Parathyroid adenoma (tissue), 2 donors: ENCODE results near the gene SYT5.

Experiments
- H2AFZ ChIP-seq: fragments of 300-600 bp; sonication (generic); one replicate; pipeline ENCODE4 v1.7.0; 2017; ENCODE audit warnings: antibody characterized with exemption, mild to moderate bottlenecking
- H3K27ac ChIP-seq: fragments of 300-600 bp; sonication (generic); one replicate; pipeline ENCODE4 v1.7.0; 2017
- H3K27me3 ChIP-seq: fragments of 300-600 bp; sonication (generic); one replicate; pipeline ENCODE4 v1.7.0; 2017; ENCODE audit warnings: low read length; ENCODE audit not compliant: control insufficient read depth, insufficient read depth
- H3K36me3 ChIP-seq: fragments of 300-600 bp; sonication (generic); one replicate; pipeline ENCODE4 v1.7.0; 2017; ENCODE audit warnings: low read length; ENCODE audit not compliant: control insufficient read depth, insufficient read depth
- H3K4me1 ChIP-seq: fragments of 300-600 bp; sonication (generic); one replicate; pipeline ENCODE4 v1.7.0; 2017; ENCODE audit warnings: control low read depth
- H3K4me2 ChIP-seq: fragments of 300-600 bp; sonication (generic); one replicate; pipeline ENCODE4 v1.7.0; 2017; ENCODE audit warnings: low read length
- H3K4me3 ChIP-seq: fragments of 300-600 bp; sonication (generic); one replicate; pipeline ENCODE4 v1.7.0; 2017; ENCODE audit warnings: low read depth, low read length
- H3K79me2 ChIP-seq: fragments of 300-600 bp; sonication (generic); one replicate; pipeline ENCODE4 v1.7.0; 2017; ENCODE audit warnings: control low read depth
- H3K9ac ChIP-seq: fragments of 300-600 bp; sonication (generic); one replicate; pipeline ENCODE4 v1.7.0; 2017; ENCODE audit warnings: mild to moderate bottlenecking
- H3K9me3 ChIP-seq: fragments of 300-600 bp; sonication (generic); one replicate; pipeline ENCODE4 v1.7.0; 2017; ENCODE audit warnings: low read length; ENCODE audit not compliant: control insufficient read depth
- TF ChIP-seq, protein P1 (sequence below): fragments of 300-600 bp; sonication (generic); IDR thresholded peaks from one replicate; pipeline ENCODE4 v1.7.0; 2017; ENCODE audit warnings: antibody characterized with exemption, mild to moderate bottlenecking
- donor health status: primary hyperparathyroidism.

SYT5 gene

DNA sequence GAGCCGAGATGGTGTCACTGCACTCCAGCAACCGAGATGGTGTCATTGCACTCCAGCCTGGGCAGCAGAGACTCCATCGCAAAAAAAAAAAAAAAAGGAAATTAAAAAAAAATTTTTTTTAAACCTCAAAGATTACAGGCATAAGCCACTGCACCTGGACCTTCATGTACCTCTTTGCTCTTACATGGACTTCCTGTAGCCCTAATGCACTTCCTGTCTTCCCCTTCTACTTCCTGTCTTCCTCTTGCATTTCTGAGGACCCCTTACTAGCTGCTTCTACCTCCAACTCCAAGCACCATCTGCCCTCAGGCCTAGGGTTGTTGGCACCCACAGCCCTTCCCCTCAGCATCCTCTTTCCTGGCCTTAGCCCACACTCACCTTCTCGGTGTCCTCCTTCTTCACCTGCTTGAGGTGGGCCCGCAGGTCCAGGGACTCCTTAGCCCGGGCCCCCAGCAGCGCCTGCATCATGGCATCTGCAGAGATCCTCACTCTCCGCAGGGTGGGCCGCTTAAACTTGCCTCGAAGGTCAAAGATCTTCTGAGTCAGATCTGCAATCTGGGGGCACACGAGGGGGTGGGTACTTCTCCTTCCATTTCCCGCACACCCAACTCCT is 26.3 kb downstream of the SYT5 start:
- no peak overlapping the region for H3K4me3 ChIP-seq
- no peaks in the 10 kb centered on the region for H3K27me3 ChIP-seq
- no peak overlapping the region for H3K27ac ChIP-seq

DNA sequence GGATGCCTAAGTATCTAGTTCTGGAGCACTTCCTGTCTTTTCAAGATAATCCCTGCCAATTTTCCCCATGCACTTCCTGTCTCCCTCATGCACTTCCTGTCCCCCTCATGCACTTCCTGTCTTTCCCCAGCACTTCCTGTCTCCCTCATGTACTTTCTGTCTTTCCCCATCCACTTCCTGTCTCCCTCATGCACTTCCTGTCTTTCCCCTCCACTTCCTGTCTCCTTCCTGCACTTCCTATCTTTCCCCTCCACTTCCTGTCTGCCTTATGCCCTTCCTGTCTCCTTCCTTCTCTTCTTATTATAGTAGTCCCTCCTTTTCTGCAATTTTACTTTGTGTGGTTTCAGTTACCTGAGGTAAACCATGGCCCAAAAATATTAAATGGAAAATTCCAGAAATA is 28.1 kb downstream of the SYT5 start:
- Histone ChIP-seq H3K4me1 (no peaks in the 10 kb centered on the region), H3K79me2 (no peaks in the 10 kb centered on the region), H3K27ac (no peak overlapping the region), H2AFZ (no peak overlapping the region), H3K9me3 (no peaks in the 10 kb centered on the region), H3K4me3 (no peak overlapping the region), H3K4me2 (no peak overlapping the region), H3K27me3 (no peaks in the 10 kb centered on the region), H3K36me3 (no peaks in the 10 kb centered on the region), H3K9ac (no peak overlapping the region)
- TF ChIP-seq, protein P1, sequence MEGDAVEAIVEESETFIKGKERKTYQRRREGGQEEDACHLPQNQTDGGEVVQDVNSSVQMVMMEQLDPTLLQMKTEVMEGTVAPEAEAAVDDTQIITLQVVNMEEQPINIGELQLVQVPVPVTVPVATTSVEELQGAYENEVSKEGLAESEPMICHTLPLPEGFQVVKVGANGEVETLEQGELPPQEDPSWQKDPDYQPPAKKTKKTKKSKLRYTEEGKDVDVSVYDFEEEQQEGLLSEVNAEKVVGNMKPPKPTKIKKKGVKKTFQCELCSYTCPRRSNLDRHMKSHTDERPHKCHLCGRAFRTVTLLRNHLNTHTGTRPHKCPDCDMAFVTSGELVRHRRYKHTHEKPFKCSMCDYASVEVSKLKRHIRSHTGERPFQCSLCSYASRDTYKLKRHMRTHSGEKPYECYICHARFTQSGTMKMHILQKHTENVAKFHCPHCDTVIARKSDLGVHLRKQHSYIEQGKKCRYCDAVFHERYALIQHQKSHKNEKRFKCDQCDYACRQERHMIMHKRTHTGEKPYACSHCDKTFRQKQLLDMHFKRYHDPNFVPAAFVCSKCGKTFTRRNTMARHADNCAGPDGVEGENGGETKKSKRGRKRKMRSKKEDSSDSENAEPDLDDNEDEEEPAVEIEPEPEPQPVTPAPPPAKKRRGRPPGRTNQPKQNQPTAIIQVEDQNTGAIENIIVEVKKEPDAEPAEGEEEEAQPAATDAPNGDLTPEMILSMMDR = no peak

More for the DNA sequence above, 26.3 kb downstream of the SYT5 start:
- H3K36me3 ChIP-seq = no peaks in the 10 kb centered on the region
- TF ChIP-seq, protein P1 = no peak
- H2AFZ ChIP-seq = no peak overlapping the region
- H3K4me1 ChIP-seq = no peaks in the 10 kb centered on the region
- no peaks in the 10 kb centered on the region for H3K79me2 ChIP-seq
- no peak overlapping the region for H3K9ac ChIP-seq
- no peaks in the 10 kb centered on the region for H3K9me3 ChIP-seq
- no peak overlapping the region for H3K4me2 ChIP-seq

DNA sequence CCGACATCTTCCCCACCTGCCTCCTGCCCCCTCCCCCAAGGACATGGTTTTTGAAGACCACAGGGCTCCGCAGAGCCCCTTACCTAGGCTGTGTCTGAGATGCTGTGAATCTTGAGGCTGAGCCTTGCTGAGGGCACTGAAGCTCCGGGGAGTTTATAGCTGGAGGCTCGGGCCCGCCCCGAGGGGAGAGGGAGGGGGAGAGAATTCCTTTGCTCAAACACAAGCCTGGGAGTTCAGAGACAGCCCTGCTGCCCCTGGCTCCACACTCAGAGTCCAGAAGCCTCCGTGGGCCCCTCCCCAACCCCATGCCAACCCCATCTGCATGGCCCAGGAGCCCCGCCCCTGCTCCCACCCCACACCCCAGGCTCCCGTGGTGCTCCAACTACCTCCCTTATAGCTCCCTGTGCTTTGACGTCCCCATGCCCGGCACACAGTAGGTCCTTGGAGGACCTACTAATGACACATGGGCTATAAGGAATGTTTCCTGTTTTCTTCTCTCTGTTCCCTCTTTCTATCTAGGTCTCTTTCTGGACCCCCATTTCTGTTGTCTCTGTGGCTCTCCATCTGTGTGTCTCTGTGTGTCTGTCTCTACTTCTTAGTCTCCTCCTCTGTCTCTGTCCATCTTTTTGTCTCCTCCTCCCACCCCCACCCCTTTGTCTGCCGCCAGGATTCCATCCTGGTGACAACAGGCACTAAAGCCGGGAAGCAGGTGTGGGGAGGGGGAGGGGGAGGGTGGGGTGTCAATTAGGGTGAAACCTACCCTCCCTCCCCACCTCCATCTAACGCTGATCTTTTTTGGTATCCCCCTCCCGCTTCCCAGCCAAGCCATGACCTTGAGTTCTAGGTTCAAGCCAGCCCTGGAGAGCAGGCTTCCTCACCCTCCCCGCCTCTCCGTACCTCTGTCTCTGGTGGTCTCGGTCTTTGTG is 30.7 kb downstream of the SYT5 start, which contains the start of gene TNNT1:
Gene TNNT1 (minus strand): TSS at position 129 of the 926 bp plus-strand sequence. CDS start 2,049 bp downstream, outside the sequence.
- no peaks in the 10 kb centered on the region for H3K36me3 ChIP-seq
- H3K9ac ChIP-seq = no peak within 1 kb of the TSS
- no peak within 1 kb of the TSS for H2AFZ ChIP-seq
- no peak within 1 kb of the TSS for H3K27ac ChIP-seq
- no peak within 1 kb of the TSS for H3K4me2 ChIP-seq
- H3K79me2 ChIP-seq = no peaks in the 10 kb centered on the region
- no peaks in the 10 kb centered on the region for H3K4me1 ChIP-seq
- H3K9me3 ChIP-seq = no peaks in the 10 kb centered on the region
- no peaks in the 10 kb centered on the region for H3K27me3 ChIP-seq
- TF ChIP-seq, protein P1 = no peak
- H3K4me3 ChIP-seq = no peak within 1 kb of the TSS

DNA sequence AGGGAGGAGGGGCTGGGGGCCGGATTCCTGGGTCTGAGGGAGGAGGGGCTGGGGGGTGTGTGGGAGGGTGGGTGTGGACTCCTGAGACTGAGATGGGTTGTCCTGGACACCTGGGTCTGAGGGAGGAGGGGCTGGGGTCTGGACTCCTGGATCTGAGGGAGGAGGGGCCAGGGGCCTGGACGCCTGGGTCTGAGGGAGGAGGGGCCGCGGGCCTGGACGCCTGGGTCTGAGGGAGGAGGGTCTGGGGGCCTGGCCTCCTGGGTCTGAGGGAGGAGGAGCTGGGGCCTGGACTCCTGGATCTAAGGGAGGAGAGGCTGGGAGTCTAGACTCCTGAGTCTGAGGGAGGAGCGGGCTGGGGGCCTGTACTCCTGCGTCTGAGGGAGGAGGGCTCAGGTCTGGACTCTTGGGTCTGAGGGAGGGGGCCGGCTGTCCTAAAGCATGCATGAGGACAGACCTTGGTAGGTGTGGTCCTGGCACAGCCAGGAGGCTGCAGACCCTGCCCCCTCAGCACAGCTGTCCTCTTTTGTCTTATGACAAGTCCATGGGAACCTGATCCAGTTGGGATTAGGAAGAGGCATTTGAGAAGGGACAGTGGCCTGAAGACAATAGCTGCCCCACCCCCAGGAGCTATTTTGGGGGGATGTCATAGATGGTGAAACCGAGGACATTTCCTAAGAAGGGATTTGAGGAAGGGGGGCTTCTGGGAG is 32.4 kb downstream of the SYT5 start:
- H3K9me3 ChIP-seq = no peaks in the 10 kb centered on the region
- H3K4me1 ChIP-seq = no peaks in the 10 kb centered on the region
- TF ChIP-seq, protein P1 = no peak
- no peak overlapping the region for H3K9ac ChIP-seq
- no peaks in the 10 kb centered on the region for H3K79me2 ChIP-seq
- H2AFZ ChIP-seq = no peak overlapping the region
- H3K36me3 ChIP-seq = no peaks in the 10 kb centered on the region
- H3K4me3 ChIP-seq = no peak overlapping the region
- H3K27ac ChIP-seq = no peak overlapping the region
- H3K4me2 ChIP-seq = no peak overlapping the region
- no peaks in the 10 kb centered on the region for H3K27me3 ChIP-seq
